Thoracic aorta (tissue), 2 donors: ENCODE measurements around the gene CTAGE4. TPM values are rescaled to one million over a fixed set of nuclear protein-coding genes. Genes with fewer than 3 reads are reported as not detected.
"Not testable (repeated sequence)": the region's sequence is repeated elsewhere in the genome, so short reads cannot be mapped to it uniquely, and the experiment has no call there.

ENCODE experiments used
- ATAC-seq: fragments of 150-250 bp; one replicate; pipeline ENCODE4 v1.8.0; 2017; ENCODE audit warnings: low read depth; ENCODE audit not compliant: insufficient number of reproducible peaks, low FRiP score
- DNase-seq: peaks from one replicate; pipeline ENCODE4 v3.0.0-alpha.2; 2020; ENCODE audit warnings: low spot score
- H3K27ac ChIP-seq, 2 donors: fragments of 200-600 bp; sonication (generic); 1 replicate in 1 of 2; 2 replicates in 1 of 2; pipeline ENCODE4 v1.5.1; 2016; ENCODE audit warnings: mild to moderate bottlenecking in 2 of 2, moderate library complexity in 2 of 2
- H3K27me3 ChIP-seq: fragments of 200-600 bp; sonication (generic); replicated peaks from 2 replicates; pipeline ENCODE4 v1.6.0; 2016; ENCODE audit warnings: mild to moderate bottlenecking; ENCODE audit not compliant: insufficient read depth
- H3K36me3 ChIP-seq: fragments of 200-600 bp; sonication (generic); one replicate; pipeline ENCODE4 v1.5.1; 2016
- H3K4me1 ChIP-seq, 2 donors: fragments of 200-600 bp; sonication (generic); 1 replicate in 1 of 2; 2 replicates in 1 of 2; pipeline versions ENCODE4 v1.5.1 to v1.6.0; 2016; ENCODE audit warnings: low read depth in 2 of 2, mild to moderate bottlenecking in 1 of 2; ENCODE audit not compliant: control insufficient read depth in 1 of 2
- H3K4me3 ChIP-seq: fragments of 200-600 bp; sonication (generic); 2 replicates; pipeline ENCODE4 v1.5.1; 2016; ENCODE audit warnings: mild to moderate bottlenecking
- H3K9me3 ChIP-seq: fragments of 200-600 bp; sonication (generic); 2 replicates; pipeline ENCODE4 v1.5.1; 2016
- total RNA-seq, 2 donors: library from RNA; depleted of rRNA; stranded (reverse); fragments of >200 nt; gene quantifications; one replicate each; pipeline versions ENCODE4 v1.1.0 to v1.2.3, GENCODE V29; 2016
- TF ChIP-seq, protein P1 (sequence below): fragments of 200-600 bp; sonication (generic); IDR thresholded peaks from one replicate; pipeline ENCODE4 v1.5.1; 2019; ENCODE audit warnings: antibody characterized with exemption

Gene CTAGE4
- total RNA-seq, 2 donors from 2014 or later, result 1.6 to 5.8 TPM

DNA sequence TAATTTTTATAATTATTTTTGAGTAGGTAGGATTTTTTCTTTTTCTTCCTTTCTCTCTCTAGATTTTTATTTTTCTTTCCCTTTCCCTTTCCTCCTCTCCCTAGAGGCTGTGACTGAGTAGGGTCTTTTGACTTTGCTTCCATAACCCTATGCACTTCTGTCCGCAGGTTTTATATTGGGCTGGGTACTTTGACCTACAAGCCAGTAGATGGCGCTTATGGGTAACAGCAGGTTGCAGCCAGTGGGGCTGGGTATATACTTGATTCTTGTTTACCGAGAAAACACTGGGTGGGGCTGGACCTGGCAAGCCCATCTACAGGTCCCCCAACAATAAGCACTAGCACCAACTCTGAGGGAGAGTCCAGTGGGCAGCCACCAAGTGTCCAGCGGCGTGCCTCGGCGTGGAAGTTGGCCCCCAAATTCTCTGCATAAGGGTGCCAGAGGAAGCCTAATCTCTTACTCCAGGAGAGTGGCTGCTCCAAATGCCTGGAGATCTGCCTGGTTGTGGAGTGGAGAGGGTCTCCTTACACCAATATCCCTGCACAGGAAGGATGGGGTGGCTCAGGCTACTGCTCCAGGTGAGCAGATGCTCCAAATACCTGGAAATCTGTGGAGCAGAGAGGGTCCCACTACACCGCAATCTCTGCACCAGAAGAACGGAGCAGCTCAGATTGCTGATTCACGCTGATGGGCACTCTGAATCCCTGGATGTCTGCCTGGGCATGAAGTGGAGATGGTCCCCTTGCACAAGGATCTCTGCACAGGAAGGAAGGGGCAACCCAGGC, 4.7 kb upstream of the CTAGE4 start:
- H3K4me3 ChIP-seq, H3K4me1 ChIP-seq, DNase-seq, H3K27ac ChIP-seq, H3K36me3 ChIP-seq, H3K27me3 ChIP-seq, H3K9me3 ChIP-seq: not testable (repeated sequence)
- TF ChIP-seq, protein P1, sequence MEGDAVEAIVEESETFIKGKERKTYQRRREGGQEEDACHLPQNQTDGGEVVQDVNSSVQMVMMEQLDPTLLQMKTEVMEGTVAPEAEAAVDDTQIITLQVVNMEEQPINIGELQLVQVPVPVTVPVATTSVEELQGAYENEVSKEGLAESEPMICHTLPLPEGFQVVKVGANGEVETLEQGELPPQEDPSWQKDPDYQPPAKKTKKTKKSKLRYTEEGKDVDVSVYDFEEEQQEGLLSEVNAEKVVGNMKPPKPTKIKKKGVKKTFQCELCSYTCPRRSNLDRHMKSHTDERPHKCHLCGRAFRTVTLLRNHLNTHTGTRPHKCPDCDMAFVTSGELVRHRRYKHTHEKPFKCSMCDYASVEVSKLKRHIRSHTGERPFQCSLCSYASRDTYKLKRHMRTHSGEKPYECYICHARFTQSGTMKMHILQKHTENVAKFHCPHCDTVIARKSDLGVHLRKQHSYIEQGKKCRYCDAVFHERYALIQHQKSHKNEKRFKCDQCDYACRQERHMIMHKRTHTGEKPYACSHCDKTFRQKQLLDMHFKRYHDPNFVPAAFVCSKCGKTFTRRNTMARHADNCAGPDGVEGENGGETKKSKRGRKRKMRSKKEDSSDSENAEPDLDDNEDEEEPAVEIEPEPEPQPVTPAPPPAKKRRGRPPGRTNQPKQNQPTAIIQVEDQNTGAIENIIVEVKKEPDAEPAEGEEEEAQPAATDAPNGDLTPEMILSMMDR, result peak; percentile 39
- peak; percentile 84 for ATAC-seq

GRCh38 chr7:144179165-144179479, 4.1 kb upstream of the CTAGE4 start:
- not testable (repeated sequence) for H3K27me3 ChIP-seq, H3K27ac ChIP-seq, H3K4me1 ChIP-seq, H3K9me3 ChIP-seq, H3K36me3 ChIP-seq, ATAC-seq, DNase-seq, H3K4me3 ChIP-seq

DNA sequence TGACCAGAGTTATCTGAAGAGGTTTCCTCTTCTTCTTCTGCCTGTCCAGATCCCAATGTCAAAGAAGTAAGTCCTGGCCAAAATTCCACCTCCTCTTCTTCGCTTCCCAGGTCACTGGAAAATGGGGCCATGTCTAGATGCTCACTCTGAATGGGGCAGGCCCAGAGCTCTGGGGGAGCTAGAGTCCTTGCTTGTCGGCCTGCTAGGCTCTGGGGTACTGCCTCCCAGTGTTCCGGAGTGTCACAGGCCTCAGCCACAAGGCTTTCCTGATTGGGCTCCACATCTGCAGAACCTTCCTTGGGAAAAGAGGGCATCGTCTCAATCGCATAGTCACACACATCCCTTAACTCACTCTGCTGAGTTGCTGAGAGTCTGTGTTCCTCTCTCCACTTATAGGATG, 4.6 kb downstream of the CTAGE4 start:
- not testable (repeated sequence) for H3K27me3 ChIP-seq, H3K27ac ChIP-seq, H3K36me3 ChIP-seq, H3K4me3 ChIP-seq, ATAC-seq, H3K9me3 ChIP-seq, H3K4me1 ChIP-seq, DNase-seq

DNA sequence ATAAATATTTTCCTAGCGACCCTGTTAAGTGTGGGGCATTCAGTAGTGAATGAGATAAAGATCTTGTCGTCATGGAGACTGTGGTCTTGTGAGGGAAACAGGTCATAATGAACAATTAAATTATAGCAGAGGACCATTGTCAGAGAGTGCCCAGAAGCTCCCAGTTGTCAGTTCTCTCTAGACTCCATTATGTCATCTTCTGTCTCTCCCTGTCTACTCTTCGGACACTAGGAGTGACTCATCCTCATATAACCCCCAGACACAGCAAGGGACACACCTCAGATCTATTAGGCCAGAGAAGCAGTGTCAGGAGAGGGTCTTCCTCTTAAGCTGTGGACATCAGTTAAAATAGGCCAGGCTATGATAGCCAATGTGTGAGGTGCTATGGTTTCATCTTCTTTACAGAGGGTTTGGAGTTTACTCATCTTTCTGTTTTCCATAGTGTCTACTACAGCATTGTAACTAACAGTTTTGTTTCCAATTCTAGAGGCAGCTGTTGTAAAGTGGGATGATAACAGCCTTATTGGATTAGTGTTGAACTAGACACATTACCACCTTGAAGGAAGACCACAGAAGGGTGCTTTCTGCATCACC, 5.4 kb downstream of the CTAGE4 start:
- not testable (repeated sequence) for H3K4me3 ChIP-seq, H3K27me3 ChIP-seq, ATAC-seq, H3K9me3 ChIP-seq, DNase-seq, H3K4me1 ChIP-seq, H3K27ac ChIP-seq, H3K36me3 ChIP-seq

- not testable (repeated sequence) for ATAC-seq, H3K9me3 ChIP-seq, DNase-seq, H3K4me3 ChIP-seq, H3K27ac ChIP-seq, H3K27me3 ChIP-seq, H3K4me1 ChIP-seq, H3K36me3 ChIP-seq
These were observed 10.5 kb downstream of the CTAGE4 start for GRCh38 chr7:144193782-144194181.

DNA sequence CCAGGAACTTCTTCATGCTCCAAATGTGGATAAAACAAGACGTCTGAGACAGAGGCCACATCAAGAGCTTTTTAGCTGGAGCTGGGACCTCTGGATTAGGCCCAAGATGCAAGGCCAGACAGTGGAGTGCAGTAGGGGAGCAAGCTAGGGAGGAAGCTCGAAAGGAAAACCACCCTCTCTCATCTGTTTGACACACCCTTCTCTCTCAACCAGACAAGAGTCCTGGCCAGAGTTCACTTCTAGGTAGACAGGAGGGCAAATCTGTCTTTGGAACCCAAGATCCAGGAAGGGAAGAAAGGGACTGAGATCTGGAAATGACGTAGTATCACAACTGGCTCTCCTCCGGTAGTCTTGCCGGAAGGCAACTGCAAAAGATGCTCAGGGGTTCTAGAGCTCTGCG, 11.2 kb downstream of the CTAGE4 start:
- not testable (repeated sequence) for H3K4me1 ChIP-seq, H3K4me3 ChIP-seq, H3K9me3 ChIP-seq, ATAC-seq, DNase-seq, H3K27me3 ChIP-seq, H3K36me3 ChIP-seq, H3K27ac ChIP-seq

- DNase-seq, H3K36me3 ChIP-seq, ATAC-seq, H3K27ac ChIP-seq, H3K9me3 ChIP-seq, H3K4me3 ChIP-seq, H3K4me1 ChIP-seq, H3K27me3 ChIP-seq: not testable (repeated sequence)
These were observed 12.1 kb downstream of the CTAGE4 start, which contains the start of gene ARHGEF35 for GRCh38 chr7:144195212-144195872. Gene ARHGEF35, minus strand, starts transcription at chr7:144195833. Its CDS starts 7,450 bp downstream, at chr7:144188383.

- DNase-seq, H3K36me3 ChIP-seq, ATAC-seq, H3K4me3 ChIP-seq, H3K27ac ChIP-seq, H3K27me3 ChIP-seq, H3K9me3 ChIP-seq, H3K4me1 ChIP-seq: not testable (repeated sequence)
These were observed 15.7 kb downstream of the CTAGE4 start for GRCh38 chr7:144198934-144199333.

DNA sequence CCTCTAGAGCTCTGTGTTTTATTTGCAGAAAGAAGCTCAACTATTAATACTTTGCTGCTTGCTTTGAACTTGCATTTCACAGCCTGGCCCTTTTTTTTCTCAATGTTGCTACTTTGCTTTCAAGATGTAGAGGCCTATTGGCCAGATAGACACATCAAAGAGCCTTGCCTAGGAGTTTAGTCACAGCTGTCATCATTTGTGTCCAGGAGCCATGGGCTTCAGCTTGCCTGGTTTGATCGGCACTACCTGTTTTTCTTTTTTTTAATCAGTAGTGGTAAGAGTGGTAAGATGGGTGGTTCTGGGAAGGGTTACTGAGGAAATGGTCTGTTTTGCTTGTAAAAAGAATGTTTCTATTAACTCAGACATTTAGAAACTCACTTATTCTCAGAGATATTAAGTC, 18.7 kb downstream of the CTAGE4 start:
- not testable (repeated sequence) for H3K36me3 ChIP-seq, ATAC-seq, H3K4me3 ChIP-seq, H3K27ac ChIP-seq, DNase-seq, H3K27me3 ChIP-seq, H3K4me1 ChIP-seq, H3K9me3 ChIP-seq

GRCh38 chr7:144203086-144203485, 19.8 kb downstream of the CTAGE4 start:
- not testable (repeated sequence) for H3K27ac ChIP-seq, H3K27me3 ChIP-seq, H3K36me3 ChIP-seq, DNase-seq, H3K4me3 ChIP-seq, H3K9me3 ChIP-seq, H3K4me1 ChIP-seq, ATAC-seq

GRCh38 chr7:144205306-144205705, 22.0 kb downstream of the CTAGE4 start:
- not testable (repeated sequence) for H3K4me3 ChIP-seq, H3K27me3 ChIP-seq, H3K36me3 ChIP-seq, H3K4me1 ChIP-seq, H3K27ac ChIP-seq, H3K9me3 ChIP-seq, DNase-seq, ATAC-seq
